Measurements from ENCODE around the gene CXCL12.

DNA sequence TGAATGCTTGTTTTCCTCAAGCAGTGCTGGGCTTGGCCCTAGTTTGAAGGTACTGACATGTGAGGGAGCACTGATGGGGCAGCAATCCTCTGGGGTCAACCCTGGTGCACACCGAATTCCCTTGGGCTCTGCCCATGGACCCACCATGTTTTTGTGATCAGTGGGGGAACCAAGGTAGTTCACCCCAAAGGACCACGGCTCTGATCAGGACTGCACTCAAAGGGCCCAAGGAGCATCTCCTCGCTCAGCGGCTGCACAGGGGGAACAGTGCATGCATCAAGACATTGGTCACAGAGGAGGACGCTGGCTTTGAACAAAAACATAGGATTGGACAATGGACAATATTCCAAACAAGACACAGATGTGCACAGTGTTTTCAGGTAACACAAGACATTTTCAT lies 12.7 kb downstream of the CXCL12 start:
- TF ChIP-seq, protein P1, sequence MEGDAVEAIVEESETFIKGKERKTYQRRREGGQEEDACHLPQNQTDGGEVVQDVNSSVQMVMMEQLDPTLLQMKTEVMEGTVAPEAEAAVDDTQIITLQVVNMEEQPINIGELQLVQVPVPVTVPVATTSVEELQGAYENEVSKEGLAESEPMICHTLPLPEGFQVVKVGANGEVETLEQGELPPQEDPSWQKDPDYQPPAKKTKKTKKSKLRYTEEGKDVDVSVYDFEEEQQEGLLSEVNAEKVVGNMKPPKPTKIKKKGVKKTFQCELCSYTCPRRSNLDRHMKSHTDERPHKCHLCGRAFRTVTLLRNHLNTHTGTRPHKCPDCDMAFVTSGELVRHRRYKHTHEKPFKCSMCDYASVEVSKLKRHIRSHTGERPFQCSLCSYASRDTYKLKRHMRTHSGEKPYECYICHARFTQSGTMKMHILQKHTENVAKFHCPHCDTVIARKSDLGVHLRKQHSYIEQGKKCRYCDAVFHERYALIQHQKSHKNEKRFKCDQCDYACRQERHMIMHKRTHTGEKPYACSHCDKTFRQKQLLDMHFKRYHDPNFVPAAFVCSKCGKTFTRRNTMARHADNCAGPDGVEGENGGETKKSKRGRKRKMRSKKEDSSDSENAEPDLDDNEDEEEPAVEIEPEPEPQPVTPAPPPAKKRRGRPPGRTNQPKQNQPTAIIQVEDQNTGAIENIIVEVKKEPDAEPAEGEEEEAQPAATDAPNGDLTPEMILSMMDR (IDR thresholded peaks at IDR 0.05 in 2 of 3, conservative IDR thresholded peaks at IDR 0.05 in 1 of 3; ENCODE audit: borderline replicate concordance in 1 of 3, insufficient read depth in 1 of 3, low read depth in 2 of 3, low read length in 2 of 3): no peak
- no peak for TF ChIP-seq RAD21 (IDR thresholded peaks at IDR 0.05; ENCODE audit: low read depth)
- TF ChIP-seq YY1 (IDR thresholded peaks at IDR 0.05; ENCODE audit: extremely low read depth, insufficient replicate concordance, low read depth, low read length): no peak
- TF ChIP-seq POLR2A (IDR thresholded peaks at IDR 0.05; ENCODE audit: borderline replicate concordance, extremely low read depth, insufficient read depth, insufficient read length): no peak
- TF ChIP-seq ZNF274 (IDR thresholded peaks at IDR 0.05; ENCODE audit: low read depth, low read length): no peak
- TF ChIP-seq ELF1 (IDR thresholded peaks at IDR 0.05; ENCODE audit: borderline replicate concordance, low read depth): no peak
- no peak for TF ChIP-seq ZFX (IDR thresholded peaks at IDR 0.05)
- TF ChIP-seq EZH2 (IDR thresholded peaks at IDR 0.05): no peak
- TF ChIP-seq SIN3A (IDR thresholded peaks at IDR 0.05; ENCODE audit: low read depth): no peak
- TF ChIP-seq SRF (IDR thresholded peaks at IDR 0.05; ENCODE audit: low read depth): no peak
